Left ventricle myocardium inferior (tissue), 1 donor: ENCODE data around the gene USH2A. TPM values are rescaled to one million over a fixed set of nuclear protein-coding genes. Genes with fewer than 3 reads are reported as not detected.

Source experiments
- DNase-seq: peaks from one replicate; pipeline ENCODE4 v3.0.0-alpha.2; 2020
- H3K27ac ChIP-seq: fragments of 200-600 bp; replicated peaks from 2 replicates; pipeline ENCODE4 v1.8.0; 2021
- H3K27me3 ChIP-seq: fragments of 200-600 bp; 2 replicates; pipeline ENCODE4 v1.8.0; 2021; ENCODE audit warnings: low read depth
- H3K36me3 ChIP-seq: fragments of 200-600 bp; 2 replicates; pipeline ENCODE4 v1.8.0; 2021
- H3K4me1 ChIP-seq: fragments of 200-600 bp; 2 replicates; pipeline ENCODE4 v1.8.0; 2021
- H3K4me3 ChIP-seq: fragments of 200-600 bp; 2 replicates; pipeline ENCODE4 v1.8.0; 2021; ENCODE audit warnings: mild to moderate bottlenecking, moderate library complexity
- H3K9me3 ChIP-seq: fragments of 200-600 bp; replicated peaks from 2 replicates; pipeline ENCODE4 v1.8.0; 2021
- intact Hi-C: fragments of 100-400 bp; cut with micrococcal nuclease; formaldehyde crosslinking; loops from one replicate; pipeline ENCODE4 v1.11.0; 2022
- total RNA-seq: library from RNA; stranded (reverse); fragmentation: NEBNext Ultra II Directional; extraction: Animal tissue kit (Norgen Biotek cat#: 25700); gene quantifications from one replicate; pipeline ENCODE4 v1.2.1, GENCODE V29; 2021
- TF ChIP-seq, protein P1 (sequence below): fragments of 200-600 bp; IDR thresholded peaks from 2 replicates; pipeline ENCODE4 v1.8.0; 2021; ENCODE audit warnings: antibody characterized with exemption, mild to moderate bottlenecking, borderline replicate concordance
- donor health status: DM: no; HTN: yes; CAD: no; lungs with severe emphysema.

The USH2A gene
- total RNA-seq, 1 donor from 2014 or later: 3.6 TPM

DNA sequence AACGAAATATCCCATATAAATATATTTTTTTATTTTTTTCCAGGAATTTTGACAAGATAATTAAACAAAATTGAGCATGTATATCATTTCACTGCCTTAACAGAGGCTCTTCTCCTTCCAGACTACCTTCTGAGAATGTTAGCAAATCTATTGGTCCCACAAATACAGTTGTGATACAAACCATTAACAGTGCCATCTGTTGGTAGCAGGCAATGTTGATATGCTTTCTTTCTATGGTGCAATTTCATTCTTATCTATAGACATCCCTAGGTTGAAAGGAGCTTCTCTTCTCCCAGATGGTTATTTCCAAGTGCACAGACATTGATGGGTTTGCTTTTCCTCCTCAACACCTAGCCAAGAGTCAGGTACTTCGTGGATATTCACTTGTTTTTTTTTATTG lies 303.6 kb downstream of the USH2A start:
- TF ChIP-seq, protein P1, sequence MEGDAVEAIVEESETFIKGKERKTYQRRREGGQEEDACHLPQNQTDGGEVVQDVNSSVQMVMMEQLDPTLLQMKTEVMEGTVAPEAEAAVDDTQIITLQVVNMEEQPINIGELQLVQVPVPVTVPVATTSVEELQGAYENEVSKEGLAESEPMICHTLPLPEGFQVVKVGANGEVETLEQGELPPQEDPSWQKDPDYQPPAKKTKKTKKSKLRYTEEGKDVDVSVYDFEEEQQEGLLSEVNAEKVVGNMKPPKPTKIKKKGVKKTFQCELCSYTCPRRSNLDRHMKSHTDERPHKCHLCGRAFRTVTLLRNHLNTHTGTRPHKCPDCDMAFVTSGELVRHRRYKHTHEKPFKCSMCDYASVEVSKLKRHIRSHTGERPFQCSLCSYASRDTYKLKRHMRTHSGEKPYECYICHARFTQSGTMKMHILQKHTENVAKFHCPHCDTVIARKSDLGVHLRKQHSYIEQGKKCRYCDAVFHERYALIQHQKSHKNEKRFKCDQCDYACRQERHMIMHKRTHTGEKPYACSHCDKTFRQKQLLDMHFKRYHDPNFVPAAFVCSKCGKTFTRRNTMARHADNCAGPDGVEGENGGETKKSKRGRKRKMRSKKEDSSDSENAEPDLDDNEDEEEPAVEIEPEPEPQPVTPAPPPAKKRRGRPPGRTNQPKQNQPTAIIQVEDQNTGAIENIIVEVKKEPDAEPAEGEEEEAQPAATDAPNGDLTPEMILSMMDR: peak; percentile 20

DNA sequence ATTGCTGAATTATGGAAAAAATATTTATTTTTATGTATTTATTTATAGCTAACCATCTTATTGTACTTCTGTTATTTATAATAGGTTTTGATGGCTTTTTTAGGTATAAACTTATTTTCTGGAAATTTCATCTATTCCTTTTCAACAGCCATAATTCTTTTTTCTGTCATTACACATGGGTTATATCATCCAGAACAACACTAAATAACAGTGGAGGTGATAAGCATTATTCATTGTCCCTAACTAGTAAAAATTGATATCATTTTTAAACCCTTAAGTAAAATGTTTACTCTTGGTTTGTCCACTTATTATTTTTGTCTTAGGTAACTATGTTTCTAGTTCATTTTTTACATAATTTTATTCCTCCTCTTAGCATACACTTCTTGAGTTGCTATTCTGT lies 309.1 kb downstream of the USH2A start:
- intact Hi-C loops: no loop called here
- Histone ChIP-seq H3K27ac (no peak overlapping the region), H3K9me3 (no peaks in the 10 kb centered on the region), H3K36me3 (no peaks in the 10 kb centered on the region), H3K4me1 (no peaks in the 10 kb centered on the region), H3K4me3 (no peak overlapping the region), H3K27me3 (no peaks in the 10 kb centered on the region)
- TF ChIP-seq, protein P1: no peak
- no peak for DNase-seq

More for the DNA sequence above, 303.6 kb downstream of the USH2A start:
- Histone ChIP-seq H3K4me1 (no peaks in the 10 kb centered on the region), H3K27me3 (no peaks in the 10 kb centered on the region), H3K9me3 (no peaks in the 10 kb centered on the region), H3K4me3 (no peak overlapping the region), H3K36me3 (no peaks in the 10 kb centered on the region), H3K27ac (no peak overlapping the region)
- intact Hi-C loops: no loop called here
- DNase-seq: no peak

DNA sequence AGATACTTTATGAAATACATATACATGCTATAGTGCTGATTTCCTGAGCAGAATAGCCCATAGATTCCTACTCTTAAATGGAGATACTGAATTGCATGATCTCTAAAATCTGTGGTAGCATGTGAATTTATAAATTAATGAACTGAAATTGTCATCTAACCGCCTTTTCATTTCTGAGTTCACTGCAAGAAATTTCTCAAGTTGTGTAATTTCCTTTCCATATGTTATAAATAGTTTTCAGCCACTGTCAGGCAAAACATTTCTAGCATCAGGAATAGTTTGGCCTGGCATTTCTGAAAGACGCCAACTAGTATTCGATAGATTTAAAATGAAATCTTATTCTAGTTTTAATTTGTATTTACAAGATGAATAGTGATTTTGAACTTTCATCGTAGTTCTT lies 310.1 kb downstream of the USH2A start:
- no peak overlapping the region for H3K4me3 ChIP-seq
- DNase-seq: no peak
- H3K27me3 ChIP-seq: no peaks in the 10 kb centered on the region
- H3K9me3 ChIP-seq: no peaks in the 10 kb centered on the region
- H3K4me1 ChIP-seq: no peaks in the 10 kb centered on the region
- H3K27ac ChIP-seq: no peak overlapping the region
- H3K36me3 ChIP-seq: no peaks in the 10 kb centered on the region
- intact Hi-C loops: no loop called here
- TF ChIP-seq, protein P1: no peak

DNA sequence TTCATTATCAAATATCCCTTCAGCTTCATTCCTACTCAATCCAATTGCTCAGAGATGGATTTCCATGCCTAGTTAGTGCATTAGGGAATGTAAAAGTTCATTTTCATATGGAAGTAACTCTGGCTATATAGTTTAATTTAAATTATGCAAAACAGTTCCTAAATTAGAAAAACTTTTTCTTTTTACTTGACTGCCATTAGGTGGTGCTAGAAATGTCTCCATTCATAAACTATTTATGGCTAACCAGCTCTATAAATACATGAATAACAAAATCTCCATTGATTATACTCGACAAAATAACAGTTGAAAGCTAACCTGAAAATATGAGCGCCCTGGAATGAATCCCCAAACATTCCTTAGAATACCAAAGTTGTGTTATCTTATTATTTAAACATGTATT lies 311.4 kb downstream of the USH2A start:
- Histone ChIP-seq H3K4me1 (no peaks in the 10 kb centered on the region), H3K27me3 (no peaks in the 10 kb centered on the region), H3K27ac (no peak overlapping the region), H3K4me3 (no peak overlapping the region), H3K36me3 (no peaks in the 10 kb centered on the region), H3K9me3 (no peaks in the 10 kb centered on the region)
- no peak for DNase-seq
- TF ChIP-seq, protein P1: peak; percentile 11
- intact Hi-C loops: no loop called here

DNA sequence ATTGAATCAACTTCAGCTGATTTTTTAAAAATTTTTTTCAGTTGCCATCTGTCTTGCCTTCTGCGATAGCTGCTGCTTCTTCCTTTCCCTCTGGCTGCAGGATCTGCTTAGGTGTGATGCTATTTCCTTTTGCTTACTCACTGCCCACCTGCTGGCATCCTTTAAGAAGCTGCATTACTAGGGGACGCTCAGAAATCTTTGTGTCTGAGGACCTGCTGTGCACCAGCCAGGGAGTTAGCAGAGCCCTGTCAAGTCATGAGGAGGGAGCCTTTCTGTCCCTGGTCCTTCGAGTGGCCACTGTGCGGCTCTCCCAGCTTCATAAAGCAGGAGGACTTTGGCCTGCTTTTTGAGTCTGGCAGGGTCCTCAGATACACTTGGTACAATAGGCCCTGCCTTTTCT lies 327.8 kb downstream of the USH2A start:
- H3K9me3 ChIP-seq: no peaks in the 10 kb centered on the region
- H3K4me1 ChIP-seq: no peaks in the 10 kb centered on the region
- no peak overlapping the region for H3K27ac ChIP-seq
- no peaks in the 10 kb centered on the region for H3K27me3 ChIP-seq
- TF ChIP-seq, protein P1: no peak
- no peaks in the 10 kb centered on the region for H3K36me3 ChIP-seq
- intact Hi-C loops: no loop called here
- no peak for DNase-seq
- H3K4me3 ChIP-seq: no peak overlapping the region

DNA sequence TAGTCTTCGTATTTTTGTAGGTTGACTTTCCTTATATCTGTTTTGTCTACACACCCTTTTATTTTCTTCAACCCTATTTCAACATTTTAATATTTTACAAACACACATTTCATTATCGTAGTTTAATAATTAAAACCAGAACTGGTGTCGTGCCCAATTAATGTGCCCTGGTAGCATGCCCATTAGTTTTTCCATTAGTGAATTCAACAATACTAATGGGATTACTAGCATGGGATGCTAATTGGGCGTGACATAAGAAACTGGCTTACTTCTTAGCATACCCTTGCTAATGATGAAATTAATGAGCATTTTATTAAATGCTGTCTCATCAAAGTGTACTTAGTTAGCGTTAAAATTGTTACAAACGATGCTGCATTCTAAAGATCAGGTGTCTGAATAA lies 332.7 kb downstream of the USH2A start:
- TF ChIP-seq, protein P1: no peak
- Histone ChIP-seq H3K27me3 (no peaks in the 10 kb centered on the region), H3K36me3 (no peaks in the 10 kb centered on the region), H3K4me1 (no peaks in the 10 kb centered on the region), H3K9me3 (no peaks in the 10 kb centered on the region), H3K4me3 (no peak overlapping the region), H3K27ac (no peak overlapping the region)
- no peak for DNase-seq
- intact Hi-C loops: no loop called here
